Effector memory CD8-positive, alpha-beta T cell (primary cell): Measurements from ENCODE around the gene DLGAP1.
"Not testable (repeated sequence)": the region's sequence is repeated elsewhere in the genome, so short reads cannot be mapped to it uniquely, and the experiment has no call there.

Experiments
- ATAC-seq: fragments of 150-1000 bp; cut with Tn5 transposase; replicated peaks from 2 replicates; pipeline ENCODE4 v1.10.0; 2021; ENCODE audit warnings: mild to moderate bottlenecking, moderate library complexity
- DNase-seq, 3 experiments: peaks; one replicate each; pipeline ENCODE4 v3.0.0; 2021
- H3K27ac Mint-ChIP-seq, 2 donors: one replicate each; pipeline ENCODE4 v1.8.0; 2022; ENCODE audit warnings: mild to moderate bottlenecking in 2 of 2, mixed read lengths in 2 of 2, moderate library complexity in 2 of 2
- H3K27me3 Mint-ChIP-seq, 2 donors: one replicate each; pipeline ENCODE4 v1.8.0; 2022; ENCODE audit warnings: mixed read lengths in 2 of 2
- H3K36me3 Mint-ChIP-seq: one replicate; pipeline ENCODE4 v1.8.0; 2022; ENCODE audit warnings: mild to moderate bottlenecking, moderate library complexity, mixed read lengths; ENCODE audit not compliant: insufficient read depth
- H3K4me1 Mint-ChIP-seq, 2 donors: one replicate each; pipeline ENCODE4 v1.8.0; 2022; ENCODE audit warnings: low read depth in 2 of 2, mixed read lengths in 2 of 2
- H3K4me3 Mint-ChIP-seq, 2 donors: one replicate each; pipeline ENCODE4 v1.8.0; 2022; ENCODE audit warnings: mild to moderate bottlenecking in 2 of 2, mixed read lengths in 2 of 2, moderate library complexity in 2 of 2
- H3K9me3 Mint-ChIP-seq, 2 donors: one replicate each; pipeline ENCODE4 v1.8.0; 2022; ENCODE audit warnings: mixed read lengths in 2 of 2

Gene DLGAP1

DNA sequence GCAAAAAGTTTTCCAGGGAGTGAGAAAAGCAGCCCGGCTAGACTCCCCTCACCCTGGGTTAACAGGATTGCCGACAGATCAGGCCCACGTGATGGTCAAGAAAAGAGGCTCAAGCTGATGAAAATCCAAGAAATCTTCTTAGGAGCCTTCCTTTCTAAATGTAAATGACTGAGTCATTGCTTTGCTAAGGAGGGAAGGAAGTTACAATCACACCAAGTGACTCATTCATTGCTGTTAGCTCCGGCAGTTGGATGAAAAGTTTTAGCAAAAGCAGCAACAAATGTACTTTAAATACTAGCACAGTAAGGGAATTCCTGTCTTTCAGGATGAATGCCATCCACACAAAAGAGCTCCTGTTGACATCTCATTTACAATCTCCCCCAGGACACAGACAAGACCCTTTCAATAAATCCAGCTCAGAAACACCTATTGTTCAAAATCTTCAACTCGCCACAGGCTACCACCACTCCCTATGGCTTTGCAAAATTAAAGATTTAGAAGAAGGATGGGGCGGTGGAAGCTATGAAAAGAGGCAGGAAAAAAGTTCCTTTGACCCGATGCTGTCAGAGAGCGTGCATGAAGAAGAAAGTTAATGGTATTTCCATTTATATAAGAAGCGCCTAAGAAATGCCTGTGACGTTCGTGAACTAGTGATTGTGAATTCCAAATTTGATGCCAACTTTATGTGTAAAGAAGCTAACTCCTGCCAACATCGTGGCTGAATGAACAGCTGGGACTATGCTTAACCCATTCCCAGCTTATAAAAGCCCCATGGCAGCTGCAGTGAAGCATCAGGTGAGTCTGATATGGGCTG, 851.5 kb downstream of the DLGAP1 start:
- Mint-ChIP-seq H3K9me3 (no peaks in the 10 kb centered on the region), H3K27ac (no peak overlapping the region), H3K4me1 (peaks cover 3 to 5% of the 10 kb centered on the region in 2 donors), H3K4me3 (no peak overlapping the region), H3K27me3 (no peaks in the 10 kb centered on the region), H3K36me3 (peaks cover 3% of the 10 kb centered on the region)
- ATAC-seq: peak; percentile 35
- no peak for DNase-seq

DNA sequence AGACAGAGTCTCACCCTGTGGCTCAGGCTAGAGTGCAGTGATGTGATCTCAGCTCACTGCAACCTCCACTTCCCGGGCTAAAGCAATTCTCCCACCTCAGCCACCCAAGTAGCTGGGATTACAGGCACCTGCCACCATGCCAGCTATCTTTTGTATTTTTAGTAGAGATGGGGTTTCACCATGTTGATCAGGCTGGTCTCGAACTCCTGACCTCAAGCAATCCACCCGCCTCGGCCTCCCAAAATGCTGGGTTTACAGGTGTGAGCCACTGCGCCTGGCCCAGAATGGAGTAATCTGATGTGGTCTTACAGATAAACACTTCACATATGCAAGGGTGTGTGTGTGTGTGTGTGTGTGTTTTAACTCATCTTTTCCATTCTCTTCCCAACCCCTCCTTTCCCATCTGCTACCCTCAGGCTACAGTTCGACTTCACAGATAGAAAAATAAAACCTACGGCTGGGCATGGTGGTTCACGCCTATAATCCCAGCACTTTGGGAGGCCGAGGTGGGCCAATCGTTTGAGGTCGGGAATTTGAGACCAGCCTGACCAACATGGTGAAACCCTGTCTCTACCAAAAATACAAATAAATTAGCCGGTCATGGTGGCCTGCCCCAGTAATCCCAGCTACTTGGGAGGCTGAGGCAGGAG, 853.9 kb downstream of the DLGAP1 start:
- H3K27ac Mint-ChIP-seq, ATAC-seq, DNase-seq, H3K4me3 Mint-ChIP-seq, H3K9me3 Mint-ChIP-seq, H3K27me3 Mint-ChIP-seq: not testable (repeated sequence)
- Mint-ChIP-seq H3K4me1 (peaks cover 16 to 22% of the 10 kb centered on the region in 2 donors), H3K36me3 (peaks cover 12% of the 10 kb centered on the region)

DNA sequence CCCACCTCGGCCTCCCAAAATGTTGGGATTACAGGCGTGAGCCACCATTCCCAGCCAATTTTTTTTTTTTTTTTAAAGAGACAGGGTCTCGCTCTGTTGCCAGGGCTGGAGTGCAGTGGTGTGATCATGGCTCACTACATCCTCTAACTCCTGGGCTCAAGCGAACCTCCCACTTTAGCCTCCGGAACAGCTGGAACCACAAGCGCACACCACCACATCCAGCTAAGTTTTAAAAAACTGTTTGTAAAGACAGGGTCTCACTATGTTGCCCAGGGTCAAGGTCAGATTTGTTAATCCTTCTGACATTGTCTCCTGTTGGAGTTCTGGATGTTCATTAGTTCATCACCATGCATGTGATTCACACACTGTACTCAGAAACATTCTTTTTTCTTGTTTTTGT, 855.2 kb downstream of the DLGAP1 start:
- ATAC-seq (no peak), DNase-seq (no peak)
- Mint-ChIP-seq H3K4me3 (no peak overlapping the region), H3K36me3 (peaks cover 25% of the 10 kb centered on the region), H3K4me1 (peaks cover 26 to 35% of the 10 kb centered on the region in 2 donors), H3K27ac (peak overlapping the region in 1 of 2 donors; percentile 97), H3K27me3 (no peaks in the 10 kb centered on the region), H3K9me3 (no peaks in the 10 kb centered on the region)

DNA sequence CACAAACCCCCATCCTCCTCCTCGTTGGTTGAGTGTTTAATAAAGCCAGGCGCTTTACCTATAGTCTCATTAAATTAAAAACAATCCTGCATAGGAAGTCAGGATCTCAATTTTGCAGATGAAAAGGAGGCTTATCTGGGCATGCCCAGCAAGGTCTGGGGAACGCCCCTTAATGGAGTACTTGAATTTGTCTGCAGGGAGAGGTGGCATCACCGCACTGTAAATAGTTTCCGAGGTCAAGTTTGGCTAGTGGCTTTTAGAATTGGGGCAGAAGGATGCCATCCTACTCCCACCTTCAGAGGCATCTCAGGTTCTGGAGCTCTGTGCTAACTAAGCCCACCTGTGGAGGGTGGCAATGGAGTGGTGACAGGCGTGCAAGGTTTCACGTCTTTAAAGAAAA, 855.9 kb downstream of the DLGAP1 start:
- Mint-ChIP-seq H3K27me3 (no peaks in the 10 kb centered on the region), H3K9me3 (no peaks in the 10 kb centered on the region), H3K4me1 (peaks cover 30 to 35% of the 10 kb centered on the region in 2 donors), H3K36me3 (peaks cover 32% of the 10 kb centered on the region), H3K4me3 (no peak overlapping the region), H3K27ac (peak overlapping the region; percentile 97 to 99)
- ATAC-seq (no peak), DNase-seq (no peak)

DNA sequence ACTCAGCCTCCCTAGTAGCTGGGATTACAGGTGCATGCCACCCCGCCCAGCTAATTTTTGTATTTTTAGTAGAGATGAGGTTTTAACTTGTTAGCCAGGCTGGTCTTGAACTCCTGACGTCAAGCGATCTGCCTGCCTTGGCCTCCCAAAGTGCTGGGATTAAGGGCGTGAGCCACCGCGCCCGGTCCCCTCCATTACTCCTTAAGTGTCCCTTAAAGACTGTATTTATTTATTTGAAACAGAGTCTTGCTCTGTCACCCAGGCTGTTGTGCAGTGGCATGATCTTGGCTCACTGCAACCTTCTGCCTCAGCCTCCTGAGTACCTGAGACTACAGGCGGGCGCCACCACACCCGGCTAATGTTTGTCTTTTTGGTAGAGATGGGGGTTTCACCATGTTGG, 856.5 kb downstream of the DLGAP1 start:
- Mint-ChIP-seq H3K4me3 (no peak overlapping the region), H3K27ac (peak overlapping the region; percentile 97 to 99), H3K36me3 (peaks cover 38% of the 10 kb centered on the region), H3K27me3 (no peaks in the 10 kb centered on the region), H3K9me3 (no peaks in the 10 kb centered on the region), H3K4me1 (peaks cover 30 to 36% of the 10 kb centered on the region in 2 donors)
- ATAC-seq: no peak
- no peak for DNase-seq

DNA sequence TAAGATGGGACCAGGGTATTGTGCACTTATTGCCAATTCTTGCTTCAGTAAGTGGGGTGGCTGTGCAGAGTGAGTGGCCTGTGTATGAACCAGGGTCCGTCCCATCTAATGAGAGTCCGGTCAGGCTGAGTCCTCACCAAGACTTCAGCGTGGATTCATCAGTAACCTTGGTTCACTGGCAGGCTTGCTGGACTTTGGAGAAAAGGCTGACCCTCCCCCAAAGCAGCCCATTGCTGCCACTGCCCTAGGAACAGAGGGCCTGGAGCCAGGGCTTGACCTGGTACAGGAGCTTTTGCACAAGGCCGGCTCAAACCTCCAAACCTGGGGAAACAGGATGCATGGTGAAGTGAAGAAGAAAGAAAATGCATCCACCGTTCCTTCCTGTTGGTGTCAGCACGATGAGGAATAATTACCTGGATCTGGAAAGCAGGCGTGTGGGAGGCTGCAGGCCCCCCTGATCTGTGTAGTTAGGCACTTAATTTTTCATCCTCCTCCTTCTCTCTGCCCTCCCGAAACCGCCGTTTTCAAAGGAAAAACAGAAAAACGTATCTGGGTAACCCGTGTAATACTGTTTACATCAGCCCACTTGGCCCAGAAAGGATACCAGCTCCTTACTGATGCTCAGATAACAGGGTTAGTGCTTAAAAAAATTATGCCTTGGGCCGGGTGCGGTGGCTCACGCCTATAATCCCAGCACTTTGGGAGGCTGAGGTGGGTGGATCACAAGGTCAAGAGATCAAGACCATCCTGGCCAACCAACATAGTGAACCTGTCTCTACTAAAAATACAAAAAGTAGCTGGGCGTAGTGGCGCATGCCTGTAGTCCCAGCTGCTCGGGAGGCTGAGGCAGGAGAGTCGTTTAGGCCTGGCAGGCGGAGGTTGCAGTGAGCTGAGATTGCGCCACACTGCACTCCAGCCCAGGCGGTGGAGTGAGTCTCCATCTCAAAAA, 857.4 kb downstream of the DLGAP1 start:
- Mint-ChIP-seq H3K4me3 (peak overlapping the region; percentile 93), H3K4me1 (peaks cover 37 to 45% of the 10 kb centered on the region in 2 donors)
- no peak for DNase-seq

DNA sequence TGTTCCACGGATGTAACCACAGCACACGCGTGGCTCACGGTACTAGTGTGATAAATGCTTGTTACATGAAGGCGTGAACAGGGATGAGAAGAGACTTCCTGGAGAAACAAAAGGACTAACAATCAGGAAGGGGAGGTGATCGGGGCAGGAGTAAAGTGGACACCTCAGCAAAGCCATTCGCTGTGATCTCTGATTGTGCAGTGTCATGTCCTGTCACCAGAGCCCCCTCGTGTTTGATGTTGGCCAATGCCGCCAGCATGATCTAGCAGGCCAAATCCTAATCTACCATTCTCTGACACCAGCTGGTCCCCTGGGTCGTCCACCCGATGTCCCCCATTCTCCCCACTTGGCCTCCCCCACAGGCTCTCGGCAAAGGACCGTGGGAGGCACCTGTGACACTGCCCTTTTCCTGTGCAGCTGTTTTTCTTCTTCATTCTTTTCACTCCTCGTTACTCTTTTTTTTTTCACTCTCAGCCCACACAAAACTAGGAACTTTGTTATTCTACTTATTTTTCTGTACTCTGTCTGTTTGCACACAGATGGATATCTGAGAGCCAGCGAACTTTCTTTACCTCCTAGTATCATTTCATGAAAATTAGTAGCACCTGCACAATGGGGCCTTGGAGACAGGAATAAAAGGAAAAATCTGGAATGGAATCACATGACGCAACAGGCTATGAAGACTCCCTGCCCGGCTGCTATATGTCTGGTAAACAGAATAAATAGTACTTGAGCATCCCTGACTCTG, 858.3 kb downstream of the DLGAP1 start:
- H3K27me3 Mint-ChIP-seq: no peaks in the 10 kb centered on the region
- ATAC-seq (no peak), DNase-seq (peak; percentile 40 to 50 (median 44))
- peak overlapping the region; percentile 93 for H3K4me3 Mint-ChIP-seq
- peaks cover 47% of the 10 kb centered on the region for H3K36me3 Mint-ChIP-seq
- H3K9me3 Mint-ChIP-seq: no peaks in the 10 kb centered on the region
- peak overlapping the region; percentile 97 to 99 for H3K27ac Mint-ChIP-seq
- peaks cover 41 to 51% of the 10 kb centered on the region in 2 donors for H3K4me1 Mint-ChIP-seq

More for the DNA sequence above, 857.4 kb downstream of the DLGAP1 start:
- Mint-ChIP-seq H3K9me3 (no peaks in the 10 kb centered on the region), H3K27me3 (no peaks in the 10 kb centered on the region), H3K27ac (peak overlapping the region; percentile 97 to 99), H3K36me3 (peaks cover 44% of the 10 kb centered on the region)
- no peak for ATAC-seq

DNA sequence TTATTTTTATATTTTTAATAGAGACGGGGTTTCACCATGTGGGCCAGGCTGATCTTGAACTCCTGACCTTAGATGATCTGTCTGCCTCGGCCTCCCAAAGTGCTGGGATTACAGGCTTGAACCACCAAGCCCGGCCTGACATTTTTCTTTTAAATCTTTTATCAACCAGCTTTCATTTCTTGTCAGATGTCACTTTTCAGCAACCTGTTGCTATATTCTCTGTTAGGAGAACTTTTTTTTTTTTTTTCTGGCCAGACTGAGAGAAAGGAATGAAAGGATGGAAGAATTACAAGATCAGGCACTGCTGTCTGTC, 858.8 kb downstream of the DLGAP1 start:
- no peak for DNase-seq
- Mint-ChIP-seq H3K4me3 (peak overlapping the region; percentile 93), H3K27me3 (no peaks in the 10 kb centered on the region), H3K9me3 (no peaks in the 10 kb centered on the region), H3K27ac (peak overlapping the region; percentile 97 to 99), H3K4me1 (peaks cover 41 to 51% of the 10 kb centered on the region in 2 donors), H3K36me3 (peaks cover 47% of the 10 kb centered on the region)
- ATAC-seq: no peak

DNA sequence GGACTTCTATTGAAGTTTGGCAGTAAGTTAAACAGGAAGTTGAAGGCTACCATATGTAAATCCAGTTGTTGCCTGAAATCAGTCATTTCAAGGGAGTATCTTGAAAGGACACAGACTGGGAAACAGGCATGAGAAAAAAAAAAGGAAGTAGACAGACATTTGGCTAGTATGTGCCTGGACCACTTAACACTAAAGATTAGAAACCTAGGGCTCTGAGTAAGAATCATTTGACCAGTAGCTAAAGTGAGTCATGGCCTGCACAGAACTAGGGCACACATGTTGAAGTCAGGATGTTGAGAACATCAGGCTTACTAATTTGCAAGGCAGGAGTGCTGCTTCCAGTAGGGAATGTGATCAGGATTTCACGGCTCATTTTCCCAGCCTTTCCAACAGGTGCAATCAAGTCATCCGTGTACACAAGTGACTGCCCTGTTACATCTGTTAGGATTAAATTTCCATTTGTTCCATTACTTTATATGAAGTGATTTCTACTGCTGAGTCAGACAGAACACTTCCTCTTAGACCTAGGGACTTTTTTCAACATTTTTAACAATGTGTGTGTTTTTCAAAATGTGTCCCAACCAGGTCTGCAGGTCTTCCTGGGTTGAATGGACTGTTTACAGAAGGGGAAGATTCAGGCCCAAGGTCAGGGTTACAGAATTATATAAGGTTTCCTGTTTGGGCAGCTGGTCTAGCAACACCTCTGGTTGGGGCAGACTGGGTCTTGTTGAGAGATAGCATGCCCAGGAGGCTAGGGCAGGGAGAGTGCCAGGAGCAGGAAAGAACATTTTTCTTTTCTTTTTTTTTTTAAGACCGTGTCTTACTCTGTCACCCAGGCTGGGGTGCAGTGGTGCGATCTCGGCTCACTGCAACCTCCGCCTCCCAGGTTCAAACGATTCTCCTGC, 859.5 kb downstream of the DLGAP1 start:
- H3K36me3 Mint-ChIP-seq: peaks cover 47% of the 10 kb centered on the region
- H3K4me1 Mint-ChIP-seq: peaks cover 41 to 51% of the 10 kb centered on the region in 2 donors
- ATAC-seq: peak; percentile 17
- peak overlapping the region; percentile 97 to 99 for H3K27ac Mint-ChIP-seq
- DNase-seq: peak in 1 of 3 experiments; percentile 15
- H3K4me3 Mint-ChIP-seq: peak overlapping the region; percentile 93
- no peaks in the 10 kb centered on the region for H3K9me3 Mint-ChIP-seq
- no peaks in the 10 kb centered on the region for H3K27me3 Mint-ChIP-seq

DNA sequence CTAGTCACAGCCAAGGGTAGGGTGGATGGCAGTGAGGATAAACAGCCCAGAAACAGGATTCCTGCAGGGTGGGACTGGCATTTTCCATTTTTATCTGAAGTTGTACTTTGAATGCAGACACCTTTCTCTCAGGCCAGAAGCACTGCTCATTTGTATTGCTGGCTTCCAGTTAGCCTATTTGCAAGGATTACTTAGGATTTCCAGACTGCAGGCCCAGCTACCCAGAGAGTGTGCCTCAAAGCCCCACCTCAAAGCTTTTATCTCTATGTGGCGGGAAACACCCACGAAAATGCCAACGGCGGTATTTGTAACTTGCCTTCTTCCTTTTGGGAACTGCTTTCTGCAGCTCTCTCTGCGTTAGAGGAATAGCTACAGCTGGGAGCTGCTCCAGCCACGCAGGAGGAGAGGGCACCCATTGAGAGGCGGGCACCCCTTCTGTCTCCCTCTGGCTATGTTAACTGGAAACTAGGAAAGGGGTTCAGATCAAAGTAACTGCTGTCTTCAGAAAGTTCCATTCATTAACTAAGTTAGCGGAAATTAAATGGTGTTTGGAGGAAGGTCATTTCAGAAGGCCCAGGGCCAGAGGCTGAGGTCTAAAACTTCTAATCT, 860.2 kb downstream of the DLGAP1 start:
- Mint-ChIP-seq H3K9me3 (no peaks in the 10 kb centered on the region), H3K27ac (peak overlapping the region; percentile 97 to 99), H3K27me3 (no peaks in the 10 kb centered on the region), H3K4me3 (peak overlapping the region; percentile 93), H3K4me1 (peaks cover 41 to 46% of the 10 kb centered on the region in 2 donors), H3K36me3 (peaks cover 47% of the 10 kb centered on the region)
- no peak for DNase-seq
- ATAC-seq: no peak

DNA sequence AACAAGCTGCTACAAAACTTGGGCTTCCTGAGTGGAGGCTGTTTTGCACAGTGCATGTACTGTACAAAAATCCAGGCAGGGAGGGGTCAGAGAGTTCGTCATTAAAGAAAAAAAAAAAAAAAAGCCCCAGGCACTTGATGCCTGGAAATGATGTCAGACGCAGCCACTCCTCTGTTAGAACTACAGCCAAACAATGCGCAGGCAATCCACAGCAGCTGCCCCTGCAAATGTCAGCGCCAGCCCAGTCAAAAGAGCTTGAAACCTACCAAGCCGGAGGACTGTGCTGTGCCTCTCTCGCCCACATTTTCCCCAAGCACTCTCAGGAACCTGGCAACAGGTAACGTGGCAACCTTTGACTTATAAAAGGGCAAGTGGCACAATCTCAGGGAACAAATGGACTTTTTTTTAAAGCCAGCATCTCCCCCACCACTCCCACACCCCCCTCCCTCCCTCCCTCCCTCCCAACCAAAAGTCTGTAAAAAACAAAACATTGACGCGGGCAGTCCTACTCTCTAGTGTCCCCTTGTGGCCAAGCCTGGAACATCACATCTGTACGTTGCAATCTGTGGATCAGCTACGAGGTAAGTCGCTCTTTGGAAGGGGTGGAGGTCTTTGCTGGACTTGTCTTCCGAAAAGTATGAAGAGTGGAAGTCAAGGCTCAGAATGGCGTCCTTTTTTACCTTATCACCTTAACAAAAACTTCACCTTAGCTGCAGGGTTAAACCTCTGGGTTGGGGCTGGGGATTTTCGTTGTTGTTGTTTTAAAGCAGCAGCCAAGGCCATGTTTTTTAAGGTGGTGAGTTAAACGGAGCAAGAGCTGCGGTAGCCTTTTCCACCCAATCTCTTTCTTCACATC, 861.0 kb downstream of the DLGAP1 start:
- Mint-ChIP-seq H3K4me1 (peaks cover 41 to 46% of the 10 kb centered on the region in 2 donors), H3K27me3 (no peaks in the 10 kb centered on the region), H3K36me3 (peaks cover 44% of the 10 kb centered on the region), H3K4me3 (peak overlapping the region; percentile 93), H3K9me3 (no peaks in the 10 kb centered on the region), H3K27ac (peak overlapping the region; percentile 97 to 99)
- DNase-seq (peak; percentile 84 to 91 (median 86)), ATAC-seq (peak; percentile 79)
